Activated CD4-positive, alpha-beta T cell treated with anti-CD3 and anti-CD28 coated beads, Interleukin-2, amount 50 U/mL, for 16 hours (primary cell): ENCODE measurements around the gene DYRK1B.
A peak's percentile ranks its signal among the peaks of the same experiment; 100 is the strongest.
"Not testable (repeated sequence)": the region's sequence is repeated elsewhere in the genome, so short reads cannot be mapped to it uniquely, and the experiment has no call there.

Experiments used
- DNase-seq: peaks from one replicate; pipeline ENCODE4 v3.0.0-alpha.2; 2020

DYRK1B gene

DNA sequence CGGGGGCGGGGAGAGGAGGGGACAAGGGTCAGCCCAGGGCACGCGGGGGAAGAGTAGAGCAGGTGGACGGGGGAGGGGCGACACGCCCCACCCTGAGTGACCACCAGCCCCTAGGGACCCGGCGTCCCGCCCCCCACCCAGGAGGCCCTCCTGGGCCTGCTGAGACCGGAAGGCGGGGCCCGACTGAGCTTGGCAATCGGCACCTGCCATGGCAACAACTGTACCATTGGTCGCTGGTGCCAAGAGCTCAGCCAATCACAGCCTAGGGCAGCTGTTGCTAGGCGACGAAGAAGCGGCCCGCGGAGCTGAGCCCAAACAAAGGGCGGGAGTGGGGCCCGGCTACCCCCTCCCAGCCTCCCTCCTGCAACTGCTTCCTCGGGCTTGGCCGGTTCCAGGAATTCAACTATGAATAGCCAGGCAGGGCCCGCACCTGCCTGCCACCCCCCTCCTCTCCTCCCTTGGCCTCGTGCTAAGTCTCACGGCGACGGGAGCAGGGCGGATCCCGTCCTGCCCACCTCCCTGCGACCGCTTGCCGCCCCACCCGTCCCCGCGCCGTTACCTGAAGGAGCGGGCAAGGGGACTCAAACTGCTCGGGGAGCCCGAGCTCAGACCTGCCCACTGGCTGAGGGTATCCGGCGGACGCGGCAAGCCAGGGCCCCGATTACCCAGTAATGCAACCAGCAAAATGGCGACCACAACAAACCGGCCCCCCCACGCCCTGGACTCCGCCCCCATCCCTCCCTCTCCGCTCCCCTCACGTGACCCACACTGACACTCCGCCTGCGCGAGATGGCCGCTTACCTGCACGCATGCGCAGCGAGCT lies at the start of gene DYRK1B:
TSS of gene DYRK1B (minus strand) at position 699 of the 823 bp plus-strand sequence. CDS start 2,295 bp downstream, outside the sequence.
- peak; percentile 97 for DNase-seq

DNA sequence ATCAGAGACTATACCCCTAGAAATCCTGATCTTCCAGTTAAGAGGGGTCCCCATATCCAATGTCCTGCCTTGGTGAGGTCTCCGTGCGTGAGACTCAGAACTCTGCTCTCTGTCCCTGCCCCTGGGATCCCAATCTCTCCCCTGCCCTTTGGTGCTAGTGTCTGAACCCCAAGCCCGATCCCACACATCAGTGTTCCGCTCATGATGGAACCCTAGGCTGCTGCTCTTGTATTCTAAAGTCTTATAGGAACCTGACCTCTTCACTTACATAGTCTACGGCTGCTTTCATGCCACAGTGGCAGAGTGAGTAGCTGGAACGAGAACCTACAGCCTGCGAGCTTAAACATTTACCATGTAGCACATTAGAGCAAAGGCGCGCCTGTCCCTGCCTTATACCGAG lies 48.7 kb upstream of the DYRK1B start:
- DNase-seq = not testable (repeated sequence)

DNA sequence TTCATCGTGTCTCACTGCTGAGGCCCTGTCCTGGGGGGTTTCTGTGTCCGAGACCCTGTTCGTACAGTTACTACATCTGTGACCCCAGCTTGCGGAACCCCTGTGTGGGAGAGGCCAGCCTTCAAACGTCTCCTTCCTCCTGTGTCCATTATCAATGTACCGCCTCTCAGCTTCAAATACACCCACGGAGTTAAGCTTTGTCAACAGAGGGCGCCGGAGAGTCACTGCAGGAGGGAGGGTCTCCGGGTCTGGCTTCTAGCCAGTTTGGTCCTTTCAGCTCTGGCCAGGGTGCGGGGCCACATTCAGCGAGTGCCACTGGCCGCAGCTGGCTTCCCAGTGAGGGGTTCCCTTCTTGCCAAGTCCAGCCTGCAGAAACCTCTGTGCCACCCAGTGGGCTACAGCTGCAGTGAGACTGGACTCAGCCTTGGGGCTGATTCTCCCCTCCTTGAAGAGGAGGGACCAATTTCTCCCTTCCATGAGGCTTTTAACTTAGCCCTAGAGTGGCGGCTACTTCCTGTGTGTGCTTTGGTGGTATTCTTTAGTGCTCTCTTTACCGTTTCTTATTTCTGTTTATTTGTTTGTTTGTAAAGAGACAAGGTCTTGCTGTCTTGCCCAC lies 47.6 kb upstream of the DYRK1B start:
- DNase-seq = peak; percentile 54

DNA sequence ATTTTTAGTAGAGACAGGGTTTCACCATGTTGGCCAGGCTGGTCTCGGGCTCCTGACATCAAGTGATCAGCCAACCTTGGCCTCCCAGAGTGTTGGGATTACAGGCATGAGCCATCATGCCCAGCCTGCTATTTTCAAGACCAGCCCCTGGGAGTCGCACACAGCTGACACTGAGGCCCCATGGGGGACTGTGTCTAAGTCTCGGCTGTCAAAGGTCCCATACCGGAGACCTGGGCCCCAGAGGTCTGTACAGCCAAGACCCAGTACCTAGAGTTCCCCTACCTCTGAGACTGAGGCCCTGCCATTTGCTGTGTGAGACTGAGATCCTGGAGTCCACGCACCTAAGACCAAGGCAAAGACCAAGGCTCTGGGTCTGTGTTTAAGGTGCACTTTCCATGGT lies 46.3 kb upstream of the DYRK1B start:
- DNase-seq = not testable (repeated sequence)

DNA sequence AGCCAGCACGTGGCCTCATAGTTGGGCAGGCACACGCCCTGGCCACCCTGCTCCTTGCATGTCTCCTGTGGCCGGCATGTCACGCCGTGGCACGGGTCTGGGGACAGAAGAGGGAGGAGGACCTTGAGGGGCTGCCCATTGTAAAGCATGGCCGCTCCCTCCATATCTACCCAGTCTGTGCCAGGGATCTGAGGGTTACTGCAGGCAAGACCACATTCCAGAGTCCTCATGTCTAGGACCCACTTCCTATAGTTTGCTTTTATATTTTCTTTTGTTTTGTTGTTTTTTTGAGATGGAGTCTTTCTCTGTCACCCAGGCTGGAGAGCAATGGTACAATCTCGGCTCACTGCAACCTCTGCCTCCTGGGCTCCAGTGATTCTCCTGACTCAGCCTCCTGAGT lies 45.8 kb upstream of the DYRK1B start:
- DNase-seq = not testable (repeated sequence)

DNA sequence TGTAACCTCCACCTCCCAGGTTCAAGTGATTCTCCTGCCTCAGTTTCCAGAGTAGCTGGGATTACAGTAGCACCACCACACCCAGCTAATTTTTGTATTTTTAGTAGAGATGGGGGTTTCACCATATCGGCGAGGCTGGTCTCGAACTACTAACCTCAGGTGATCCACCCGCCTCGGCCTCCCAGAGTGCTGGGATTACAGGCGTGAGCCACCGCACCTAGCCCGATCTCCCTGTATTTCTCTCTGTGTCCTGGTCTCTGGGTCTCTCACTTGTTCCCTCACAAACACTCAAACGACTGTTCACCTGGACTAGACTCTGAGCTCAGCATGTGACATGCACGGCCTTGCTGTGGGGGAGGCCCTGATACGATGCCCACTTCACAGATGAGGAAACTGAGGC lies 44.9 kb upstream of the DYRK1B start:
- DNase-seq = not testable (repeated sequence)

DNA sequence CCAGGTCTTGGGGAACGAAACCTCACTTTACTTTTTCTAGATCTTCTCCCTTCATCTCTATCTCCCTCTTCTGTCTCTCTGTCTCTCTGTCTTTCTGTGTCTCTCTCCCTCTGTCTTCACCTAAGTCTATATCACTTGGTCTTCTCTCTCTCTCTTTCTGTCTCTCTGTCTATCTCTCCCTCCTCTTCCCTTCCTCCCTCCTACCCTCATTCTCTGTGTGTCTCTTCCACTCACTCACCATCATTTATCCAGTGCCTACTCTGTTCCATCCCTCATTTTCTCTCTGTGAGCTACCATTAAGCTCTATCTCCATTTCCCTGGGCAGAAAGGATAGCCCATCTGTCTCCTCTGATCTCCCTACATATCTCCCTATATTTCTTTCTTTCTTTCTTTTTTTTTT lies 44.4 kb upstream of the DYRK1B start:
- DNase-seq = no peak

DNA sequence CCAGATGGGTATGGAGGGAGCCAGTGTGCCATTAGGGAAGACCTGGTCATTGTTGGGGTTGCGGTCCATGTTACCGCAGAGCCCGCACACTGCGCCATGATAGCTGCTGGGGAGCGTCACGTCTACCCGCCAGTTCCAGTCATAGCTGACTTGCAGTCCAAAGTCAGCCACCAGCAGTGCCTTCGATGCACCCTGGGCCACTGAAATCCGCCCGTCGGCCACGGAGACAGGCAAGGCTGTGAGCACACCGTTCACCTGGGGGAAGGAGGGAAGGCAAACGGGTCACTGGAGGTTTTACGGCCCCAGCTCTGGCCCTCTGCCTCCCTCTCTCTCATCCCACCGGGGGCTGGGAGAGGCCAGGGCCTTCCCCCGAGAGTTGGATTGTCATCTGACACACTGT lies 44.0 kb upstream of the DYRK1B start:
- DNase-seq = not testable (repeated sequence)

DNA sequence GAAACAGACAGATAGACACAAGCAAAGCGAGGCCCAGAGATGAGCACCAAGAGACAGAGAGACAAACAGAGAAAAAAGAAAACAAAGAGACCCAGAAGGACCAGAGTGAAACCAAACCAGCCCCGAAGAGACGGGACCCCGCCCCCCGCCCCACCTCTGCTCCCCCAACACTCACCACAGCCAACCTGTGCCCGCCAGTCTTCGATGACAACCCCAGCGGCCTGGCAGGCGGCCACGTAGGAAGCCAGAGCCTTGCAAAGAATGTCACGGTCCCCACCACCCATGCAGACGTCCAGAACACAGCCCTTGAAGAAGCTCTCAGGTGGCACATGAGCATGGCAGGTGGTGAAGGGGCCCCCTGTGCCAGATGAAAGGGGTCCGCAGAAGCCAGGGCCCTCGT lies 43.5 kb upstream of the DYRK1B start:
- not testable (repeated sequence) for DNase-seq

DNA sequence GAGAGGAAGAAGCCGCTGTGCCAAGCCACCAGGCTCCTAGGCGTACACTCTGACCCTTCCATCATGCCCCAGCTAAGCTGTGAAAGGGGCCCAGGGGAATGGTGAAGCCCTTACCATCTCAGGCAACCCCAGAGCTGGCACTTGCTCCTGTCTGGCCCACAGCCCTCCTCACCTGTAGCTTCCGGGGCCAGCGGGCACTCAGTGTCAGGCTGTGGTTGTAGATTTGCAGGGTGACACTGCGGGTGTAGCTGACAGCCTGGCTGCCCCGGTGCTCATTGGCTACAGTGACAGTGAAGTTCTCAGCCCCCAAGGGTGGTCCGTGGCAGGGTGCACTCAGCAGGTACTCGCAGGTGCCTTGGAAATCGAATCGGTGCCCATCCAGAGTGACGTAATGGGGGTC lies 42.5 kb upstream of the DYRK1B start:
- DNase-seq = not testable (repeated sequence)

DNA sequence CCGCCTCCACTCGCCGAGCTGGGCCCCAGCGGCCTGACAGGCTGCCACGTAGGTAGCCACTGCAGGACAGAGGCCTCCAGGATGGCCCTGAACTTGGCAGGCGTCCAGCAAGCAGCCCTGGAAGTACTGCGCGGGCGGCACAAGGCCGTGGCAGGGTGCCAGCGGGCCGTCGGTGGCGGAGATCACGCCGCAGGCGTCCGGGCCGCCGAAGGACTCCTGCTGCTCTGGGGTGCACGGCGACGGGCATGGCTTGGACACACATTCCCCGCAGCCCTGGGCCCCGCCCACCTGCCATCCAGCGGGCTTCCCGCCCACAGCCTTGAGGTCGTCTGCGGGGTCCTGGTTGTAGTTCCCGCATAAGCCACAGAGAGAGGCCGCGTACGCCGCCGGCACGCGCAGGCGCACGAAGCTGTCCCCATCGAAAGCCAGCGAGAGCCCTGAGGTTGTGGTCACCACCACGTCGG lies 41.5 kb upstream of the DYRK1B start:
- DNase-seq = not testable (repeated sequence)

DNA sequence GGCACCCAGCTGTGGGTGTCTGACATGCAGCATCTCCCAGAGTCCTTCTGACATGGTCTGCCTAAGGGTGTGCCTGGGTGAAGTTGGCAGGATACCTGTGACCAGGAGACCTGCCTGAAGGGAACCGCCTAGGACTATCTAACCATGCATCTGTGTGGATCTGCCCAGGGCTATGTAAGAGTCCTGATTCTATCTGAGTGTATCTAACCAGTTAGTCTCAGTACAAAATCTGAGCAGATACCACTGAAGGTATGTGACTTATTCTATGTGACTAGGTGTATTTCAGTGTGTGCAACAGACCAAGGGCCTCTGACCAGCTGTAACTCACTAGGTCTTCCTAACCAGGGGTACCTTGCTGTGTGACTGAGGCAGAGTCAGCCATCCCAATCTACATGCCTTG lies 40.4 kb upstream of the DYRK1B start:
- no peak for DNase-seq

DNA sequence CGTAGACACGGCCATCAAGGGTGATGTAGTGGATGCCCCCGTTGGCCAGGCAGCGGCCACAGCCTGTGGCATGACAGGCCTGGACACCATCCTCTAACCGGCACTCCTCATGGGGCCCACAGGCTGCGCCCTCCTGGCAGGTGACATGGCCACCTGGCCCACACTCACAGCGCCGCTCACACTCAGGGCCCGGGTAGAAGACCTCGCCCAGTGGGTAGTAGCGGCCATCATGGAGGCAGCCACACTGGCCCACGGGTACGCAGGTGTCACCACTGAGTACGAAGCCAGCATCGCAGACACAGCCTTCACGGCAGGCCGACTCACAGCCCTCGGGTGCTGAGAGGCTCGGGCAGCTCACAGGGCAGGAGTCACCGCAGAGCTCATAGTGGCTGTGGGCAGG lies 39.4 kb upstream of the DYRK1B start:
- DNase-seq = no peak

DNA sequence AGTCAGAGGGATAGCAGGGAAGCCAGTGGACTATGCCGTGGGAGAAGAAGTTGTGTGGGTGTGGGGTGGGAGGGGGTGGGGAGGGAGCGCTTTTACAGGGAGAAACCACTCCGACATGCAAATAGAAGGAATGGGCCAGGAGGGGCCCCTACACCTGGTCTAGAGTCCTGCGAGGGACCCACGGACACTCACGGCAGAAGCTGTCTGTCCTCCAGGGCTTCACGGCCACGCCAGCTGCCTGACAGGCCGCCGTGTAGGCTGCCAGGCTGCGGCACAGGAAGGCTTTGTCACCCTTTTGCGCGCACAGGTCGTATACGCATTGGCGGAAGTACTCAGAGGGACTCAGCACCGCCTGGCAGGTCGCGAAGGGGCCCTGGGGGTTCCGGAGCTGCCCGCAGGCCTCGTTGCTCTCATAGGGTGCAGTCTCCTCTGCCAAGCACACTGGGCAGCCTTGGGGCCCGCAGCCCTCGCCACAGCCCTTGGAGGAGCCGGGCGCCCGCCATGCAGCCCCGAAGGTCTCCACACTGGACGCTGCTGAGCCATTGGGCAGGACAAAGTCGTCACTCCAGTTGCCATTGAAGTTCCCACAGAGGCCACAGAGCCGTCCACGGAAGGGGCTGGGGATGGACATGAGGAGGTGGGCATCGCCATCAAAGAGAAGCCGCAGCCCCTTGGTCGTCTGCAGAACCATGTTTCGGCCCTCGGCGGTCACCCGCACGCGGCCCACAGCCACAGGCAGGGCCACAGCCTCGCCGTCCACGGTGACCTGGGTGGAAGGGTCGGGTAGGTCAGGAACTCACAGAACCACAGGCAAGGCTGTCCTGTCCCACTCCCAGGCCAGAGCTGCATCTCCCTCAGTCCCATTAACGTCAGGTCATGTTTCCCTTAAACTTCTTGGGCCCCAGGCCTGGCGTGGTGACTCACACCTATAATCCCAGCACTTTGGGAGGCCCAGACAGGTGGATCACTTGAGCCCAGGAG lies 38.2 kb upstream of the DYRK1B start:
- DNase-seq = no peak

DNA sequence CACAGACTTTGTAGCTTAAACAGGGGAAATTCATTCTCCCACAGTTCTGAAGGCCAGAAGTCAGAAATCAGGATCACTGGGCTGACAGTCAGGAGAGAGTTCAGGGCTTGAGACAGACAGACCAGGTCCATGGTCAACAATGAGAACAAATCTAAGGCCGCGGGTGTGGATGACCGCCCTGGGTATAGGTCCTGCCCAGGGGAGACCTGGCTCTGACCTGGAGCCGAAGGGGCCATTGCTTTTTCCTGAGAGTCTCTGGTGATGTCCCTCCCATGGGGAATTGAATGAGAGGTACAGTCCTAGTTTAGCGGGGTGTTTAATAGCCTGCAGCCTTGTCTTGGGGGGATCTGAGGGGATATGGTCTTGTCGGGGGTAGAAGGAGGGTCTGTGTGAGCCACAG lies 37.4 kb upstream of the DYRK1B start:
- DNase-seq = no peak

DNA sequence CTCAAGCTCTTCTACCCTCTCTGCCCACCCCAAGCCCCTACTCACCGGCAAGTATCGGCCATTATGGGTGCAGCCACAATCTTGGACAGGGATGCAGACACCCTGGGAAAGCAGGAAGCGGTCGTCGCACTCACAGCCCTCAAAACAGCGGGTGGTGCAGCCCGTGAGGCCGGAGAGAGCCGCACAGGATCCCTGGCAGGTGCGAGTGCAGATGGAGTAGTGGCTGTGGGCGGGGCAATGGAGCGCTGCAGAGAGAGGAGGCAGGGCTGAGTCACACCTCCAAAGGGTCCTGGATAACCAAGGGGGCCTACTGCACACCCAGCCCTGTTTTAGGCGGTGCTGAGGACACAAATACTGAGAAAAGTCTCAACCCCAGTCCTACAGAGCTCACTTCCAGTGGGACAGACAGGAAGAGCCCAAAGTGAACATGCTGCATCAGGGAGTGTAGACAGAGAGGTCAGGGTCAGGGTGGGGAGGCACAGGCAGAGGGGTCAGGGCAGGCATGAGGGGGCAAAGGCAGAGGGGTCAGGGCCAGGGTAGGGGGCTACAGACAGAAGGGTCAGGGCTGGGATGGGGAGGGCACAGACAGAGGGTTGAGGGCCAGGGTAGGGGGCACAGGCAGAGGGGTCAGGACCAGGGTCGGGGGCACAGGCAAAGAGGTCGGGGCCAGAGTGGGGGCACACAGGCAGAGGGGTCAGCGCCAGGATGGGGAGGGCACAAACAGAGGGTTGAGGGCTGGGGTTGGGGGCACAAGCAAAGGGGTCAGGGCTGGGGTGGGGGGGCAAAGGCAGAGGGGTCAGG lies 36.4 kb upstream of the DYRK1B start:
- no peak for DNase-seq

DNA sequence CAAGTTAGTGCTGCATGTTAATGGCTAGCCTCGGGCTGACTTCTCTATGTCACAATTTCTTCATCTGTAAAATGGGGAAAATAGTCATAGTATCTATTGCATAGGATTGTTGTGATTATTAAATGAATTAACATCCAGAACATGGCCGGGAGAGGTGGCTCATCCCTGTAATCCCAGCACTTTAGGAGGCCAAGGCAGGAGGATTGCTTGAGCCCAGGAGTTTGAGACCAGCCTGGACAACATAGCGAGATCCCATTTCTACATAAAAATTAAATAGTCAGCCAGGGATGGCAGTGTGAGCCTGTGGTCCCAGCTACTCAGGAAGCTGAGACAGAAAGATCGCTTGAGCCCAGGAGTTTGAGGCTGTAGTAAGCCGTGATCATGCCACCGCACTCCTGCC lies 34.0 kb upstream of the DYRK1B start:
- DNase-seq = no peak

DNA sequence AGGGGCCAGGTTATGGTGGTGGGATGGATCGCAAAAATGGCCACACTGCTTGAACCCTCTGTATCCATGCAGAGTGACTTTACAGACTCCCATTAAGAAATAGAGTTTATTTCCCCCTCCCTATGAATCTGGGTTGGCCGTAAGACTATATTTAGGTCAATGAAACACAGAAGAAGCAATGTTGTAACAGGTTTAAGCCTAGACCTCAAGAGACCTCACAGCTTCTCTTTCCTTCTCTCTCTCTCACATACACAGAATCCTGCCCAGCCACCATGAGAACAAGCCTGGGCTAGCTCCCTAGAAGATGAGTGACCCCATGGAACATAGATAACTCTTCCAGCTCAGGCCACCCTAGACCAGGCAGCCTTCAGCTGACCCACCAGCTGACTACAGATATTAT lies 33.2 kb upstream of the DYRK1B start:
- no peak for DNase-seq

DNA sequence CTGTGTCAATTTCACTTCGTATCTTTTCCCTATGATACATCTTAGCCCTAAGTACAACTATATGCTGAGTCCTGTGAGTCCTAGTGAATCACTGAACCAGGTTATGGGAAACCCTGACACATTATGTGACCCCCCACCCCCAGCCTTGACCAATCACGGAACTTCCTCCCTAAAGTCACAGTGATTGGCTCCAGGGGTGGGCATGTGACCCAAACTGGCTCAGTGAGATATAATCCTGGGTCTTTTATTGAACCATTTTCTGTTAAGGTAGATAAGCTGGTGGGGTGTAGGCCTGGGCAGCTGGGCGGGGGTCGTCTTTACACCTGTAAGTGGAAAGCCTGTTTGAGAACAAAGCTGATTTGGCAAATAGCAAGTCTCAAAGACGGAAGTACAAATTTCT lies 32.0 kb upstream of the DYRK1B start:
- DNase-seq = no peak

DNA sequence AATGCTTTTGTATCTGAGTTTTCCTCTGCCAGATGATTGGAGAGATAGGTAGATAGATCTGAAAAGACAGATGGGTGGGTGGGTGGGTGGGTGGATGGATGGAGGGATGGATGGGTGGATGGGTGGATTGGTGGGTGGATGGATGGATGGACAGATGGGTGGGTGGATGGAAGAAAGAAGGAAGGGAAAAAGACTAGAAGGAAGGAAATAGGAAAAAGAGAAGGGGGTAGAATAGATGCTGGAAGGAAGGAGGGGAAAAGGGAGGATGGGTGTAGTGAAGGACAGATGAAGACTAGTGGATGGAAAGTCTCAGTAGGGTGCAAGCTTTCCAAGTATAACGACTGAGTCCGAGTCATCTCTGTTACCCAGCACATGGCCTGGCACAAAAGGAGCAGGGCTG lies 31.2 kb upstream of the DYRK1B start:
- DNase-seq = no peak

DNA sequence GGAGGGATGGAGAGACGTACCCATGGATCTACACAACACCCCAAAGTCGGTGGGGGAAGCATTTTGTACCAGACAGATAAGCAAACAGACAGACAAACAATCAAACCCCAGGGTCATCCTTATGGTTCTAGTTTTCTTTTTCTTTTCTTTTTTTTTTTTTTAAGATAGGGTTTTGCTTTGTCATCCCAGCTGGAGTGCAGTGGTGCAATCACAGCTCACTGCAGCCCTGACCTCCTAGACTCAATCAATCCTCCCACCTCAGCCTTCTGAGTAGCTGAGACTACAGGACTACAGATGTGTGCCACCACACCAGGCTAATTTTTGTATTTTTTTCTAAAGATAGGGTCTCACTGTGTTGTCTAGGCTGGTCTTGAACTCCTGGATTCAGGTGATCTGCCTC lies 30.2 kb upstream of the DYRK1B start:
- no peak for DNase-seq

DNA sequence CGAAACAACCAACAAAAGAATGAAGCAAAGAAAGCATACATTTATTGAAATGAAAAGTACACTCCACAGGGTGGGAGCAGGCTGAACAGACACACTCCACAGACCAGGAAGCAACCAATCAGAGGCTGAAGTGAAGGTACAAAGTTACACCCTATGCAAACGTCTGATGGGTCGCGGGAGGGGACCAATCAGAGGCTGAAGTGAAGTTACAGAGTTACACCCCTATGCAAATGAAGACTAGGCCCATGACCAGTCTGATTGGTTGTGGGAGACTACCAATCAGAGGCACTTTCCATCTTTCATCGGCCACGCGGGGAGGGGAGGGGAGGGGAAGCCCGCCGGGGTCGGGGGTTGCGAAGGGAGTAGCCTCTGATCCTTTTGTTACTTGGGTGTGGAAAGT lies 24.6 kb upstream of the DYRK1B start:
- no peak for DNase-seq
